Psoas muscle (tissue), 8 donors: ENCODE data around the gene STK36. TPM values are rescaled to one million over a fixed set of nuclear protein-coding genes. Genes with fewer than 3 reads are reported as not detected.

Experiments
- ATAC-seq, 4 donors: fragments of 200-7000 bp; cut with Tn5 transposase; one replicate each; pipeline ENCODE4 v1.9.1; 2020; ENCODE audit warnings: moderate library complexity in 3 of 4, mild to moderate bottlenecking in 2 of 4
- DNase-seq, 2 donors: peaks; one replicate each; pipeline ENCODE4 v3.0.0-alpha.2; 2020
- H3K27ac ChIP-seq: fragments of 200-600 bp; one replicate; pipeline ENCODE4 v1.8.0; 2022
- H3K27me3 ChIP-seq, 3 donors: fragments of 200-600 bp in 1 of 3; one replicate each; pipeline versions ENCODE4 v1.6.1 to v1.8.0; 2013 to 2022; ENCODE audit warnings: low read length in 2 of 3, mild to moderate bottlenecking in 2 of 3, moderate library complexity in 1 of 3; ENCODE audit not compliant: insufficient read depth in 3 of 3
- H3K36me3 ChIP-seq, 2 donors: fragments of 200-600 bp in 1 of 2; one replicate each; pipeline versions ENCODE4 v1.6.1 to v1.8.0; 2013 to 2022; ENCODE audit warnings: low read depth in 1 of 2, mild to moderate bottlenecking in 1 of 2, moderate library complexity in 1 of 2; ENCODE audit not compliant: insufficient read depth in 1 of 2
- H3K4me1 ChIP-seq: fragments of 200-600 bp; one replicate; pipeline ENCODE4 v1.8.0; 2022
- H3K4me3 ChIP-seq: fragments of 200-600 bp; one replicate; pipeline ENCODE4 v1.8.0; 2022; ENCODE audit warnings: mild to moderate bottlenecking
- H3K9me3 ChIP-seq: fragments of 200-600 bp; one replicate; pipeline ENCODE4 v1.8.0; 2022
- WGBS, 3 donors: extraction: QIAGEN DNeasy Blood & Tissue Kit; methylation state at CpG; one replicate each; pipeline versions ENCODE4 v1.1.6 to v1.1.7; 2013; 5-methylcytosine and 5-hydroxymethylcytosine counted together
- intact Hi-C, 2 donors: fragments of 100-400 bp; cut with DNase I; formaldehyde crosslinking; loops; one replicate each; pipeline versions ENCODE4 v1.11.0 to v1.14.2; 2022
- long read RNA-seq, 2 donors: library from polyadenylated mRNA; unstranded; transcript quantifications; one replicate each; pipeline ENCODE4 v2.0.0, GENCODE V29; 2021
- polyA plus RNA-seq, 3 donors: library from polyadenylated mRNA; stranded (reverse); fragments of 200-250 nt; gene quantifications; one replicate each; pipeline ENCODE4 v1.2.3, GENCODE V29; 2013
- total RNA-seq, 4 donors: library from RNA; stranded (reverse); fragmentation: NEBNext Ultra II Directional in 2 of 4; extraction: Animal tissue kit (Norgen Biotek cat#: 25700) in 2 of 4; gene quantifications; one replicate each; pipeline versions ENCODE4 v1.2.1 to v1.2.4, GENCODE V29; 2021 to 2023
- TF ChIP-seq, protein P1 (sequence below): fragments of 200-600 bp; IDR thresholded peaks from one replicate; pipeline ENCODE4 v1.8.0; 2022; ENCODE audit warnings: antibody characterized with exemption
- donor health status: healthy with polysubstance abuse.
- donor health status: DM: no; HTN: no; CAD: no; lungs with moderate emphysema.
- donor health status: Bipolar disorder and iron deficiency.
- donor health status: healthy.
- donor health status: DM: yes; HTN: yes; CAD: no.
- donor health status: DM: no; HTN: no; CAD: no.
- donor health status: DM: no; HTN: no; CAD: no.
- donor health status: DM: yes; HTN: yes; CAD: no.

Gene STK36, protein sequence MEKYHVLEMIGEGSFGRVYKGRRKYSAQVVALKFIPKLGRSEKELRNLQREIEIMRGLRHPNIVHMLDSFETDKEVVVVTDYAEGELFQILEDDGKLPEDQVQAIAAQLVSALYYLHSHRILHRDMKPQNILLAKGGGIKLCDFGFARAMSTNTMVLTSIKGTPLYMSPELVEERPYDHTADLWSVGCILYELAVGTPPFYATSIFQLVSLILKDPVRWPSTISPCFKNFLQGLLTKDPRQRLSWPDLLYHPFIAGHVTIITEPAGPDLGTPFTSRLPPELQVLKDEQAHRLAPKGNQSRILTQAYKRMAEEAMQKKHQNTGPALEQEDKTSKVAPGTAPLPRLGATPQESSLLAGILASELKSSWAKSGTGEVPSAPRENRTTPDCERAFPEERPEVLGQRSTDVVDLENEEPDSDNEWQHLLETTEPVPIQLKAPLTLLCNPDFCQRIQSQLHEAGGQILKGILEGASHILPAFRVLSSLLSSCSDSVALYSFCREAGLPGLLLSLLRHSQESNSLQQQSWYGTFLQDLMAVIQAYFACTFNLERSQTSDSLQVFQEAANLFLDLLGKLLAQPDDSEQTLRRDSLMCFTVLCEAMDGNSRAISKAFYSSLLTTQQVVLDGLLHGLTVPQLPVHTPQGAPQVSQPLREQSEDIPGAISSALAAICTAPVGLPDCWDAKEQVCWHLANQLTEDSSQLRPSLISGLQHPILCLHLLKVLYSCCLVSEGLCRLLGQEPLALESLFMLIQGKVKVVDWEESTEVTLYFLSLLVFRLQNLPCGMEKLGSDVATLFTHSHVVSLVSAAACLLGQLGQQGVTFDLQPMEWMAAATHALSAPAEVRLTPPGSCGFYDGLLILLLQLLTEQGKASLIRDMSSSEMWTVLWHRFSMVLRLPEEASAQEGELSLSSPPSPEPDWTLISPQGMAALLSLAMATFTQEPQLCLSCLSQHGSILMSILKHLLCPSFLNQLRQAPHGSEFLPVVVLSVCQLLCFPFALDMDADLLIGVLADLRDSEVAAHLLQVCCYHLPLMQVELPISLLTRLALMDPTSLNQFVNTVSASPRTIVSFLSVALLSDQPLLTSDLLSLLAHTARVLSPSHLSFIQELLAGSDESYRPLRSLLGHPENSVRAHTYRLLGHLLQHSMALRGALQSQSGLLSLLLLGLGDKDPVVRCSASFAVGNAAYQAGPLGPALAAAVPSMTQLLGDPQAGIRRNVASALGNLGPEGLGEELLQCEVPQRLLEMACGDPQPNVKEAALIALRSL (N-terminal part only)
- total RNA-seq (10 to 100 TPM in 1 of 4 donors, 1 to 10 TPM in 3; 3.7 to 11.3 (median 7.4) TPM), polyA plus RNA-seq (1 to 10 TPM; 4.6 to 8.7 (median 6.1) TPM)
- long read RNA-seq, donor 1, partial matches to known transcripts = 3 of 3 reads
- long read RNA-seq, donor 1, other reads (novel, unspliced or antisense) = 0 of 3 reads
- long read RNA-seq, donor 2, partial matches to known transcripts = 0 of 2 reads
- long read RNA-seq, donor 2, other reads (novel, unspliced or antisense) = 2 of 2 reads

DNA sequence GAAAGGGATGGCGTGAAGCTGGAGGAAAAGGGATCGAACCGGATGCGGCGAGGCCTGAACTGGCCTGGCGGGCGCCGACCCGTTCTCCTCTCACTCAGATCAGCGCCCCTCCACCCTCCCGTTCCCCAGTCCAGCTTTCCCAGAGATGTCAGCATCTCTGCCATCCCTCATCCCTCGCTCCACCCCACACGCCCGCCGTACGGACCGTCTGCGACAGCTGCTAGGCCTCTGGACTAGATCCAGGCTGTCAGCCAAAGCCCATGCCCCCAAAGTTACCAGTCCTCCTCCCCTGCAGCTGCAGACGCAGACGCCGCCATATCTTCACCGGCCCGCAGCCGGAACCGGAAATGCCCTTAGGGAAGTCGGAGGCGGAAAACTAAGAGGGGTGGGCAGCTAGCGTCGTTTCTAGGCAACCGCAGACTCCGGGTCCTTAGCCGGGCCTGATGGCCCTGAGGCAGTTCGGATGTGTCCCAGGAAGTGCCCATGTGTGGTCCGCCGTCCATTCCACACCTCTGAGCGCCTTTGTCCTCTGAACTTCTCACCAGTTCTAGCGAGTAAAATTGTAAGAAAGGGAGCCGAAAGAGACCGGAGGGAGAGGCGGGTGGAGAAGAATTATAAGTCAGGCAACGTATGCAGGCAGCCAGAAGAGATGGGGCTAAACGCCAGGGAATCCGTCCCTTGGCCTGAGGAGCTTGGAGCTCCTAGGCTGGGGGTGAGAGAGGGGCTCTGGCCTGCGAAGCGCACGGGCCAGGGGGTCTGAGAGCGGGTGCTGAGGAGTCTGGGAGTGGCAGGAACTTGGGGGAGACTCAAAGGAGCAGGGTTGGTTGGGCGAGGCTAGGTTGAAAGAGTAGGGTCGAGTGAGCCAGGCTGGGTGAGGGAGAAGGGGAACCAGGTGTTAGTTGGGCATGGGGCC lies at the start of gene STK36, which contains the start of gene RNF25:
TSS of gene STK36 (plus strand) at position 433 of the 913 bp plus-strand sequence. CDS start 744 bp downstream, outside the sequence.
TSS of gene RNF25 (minus strand) at position 349 of the 913 bp plus-strand sequence. CDS start at position 317, 32 bp downstream.
- intact Hi-C loops = no loop called here
- WGBS, 3 donors = 0 to 1% (median 0%) methylated on average over 44 to 49 of the region's 49 CpGs
- Histone ChIP-seq H3K27ac (peak within 1 kb of the TSS; percentile 80), H3K27me3 (no peaks in the 10 kb centered on the region), H3K4me3 (peak within 1 kb of the TSS; percentile 94), H3K4me1 (peaks cover 10% of the 10 kb centered on the region), H3K9me3 (no peaks in the 10 kb centered on the region), H3K36me3 (peaks cover 0 to 44% of the 10 kb centered on the region in 2 donors)
- peak; percentile 96 to 99 (median 96) for ATAC-seq
- TF ChIP-seq, protein P1, sequence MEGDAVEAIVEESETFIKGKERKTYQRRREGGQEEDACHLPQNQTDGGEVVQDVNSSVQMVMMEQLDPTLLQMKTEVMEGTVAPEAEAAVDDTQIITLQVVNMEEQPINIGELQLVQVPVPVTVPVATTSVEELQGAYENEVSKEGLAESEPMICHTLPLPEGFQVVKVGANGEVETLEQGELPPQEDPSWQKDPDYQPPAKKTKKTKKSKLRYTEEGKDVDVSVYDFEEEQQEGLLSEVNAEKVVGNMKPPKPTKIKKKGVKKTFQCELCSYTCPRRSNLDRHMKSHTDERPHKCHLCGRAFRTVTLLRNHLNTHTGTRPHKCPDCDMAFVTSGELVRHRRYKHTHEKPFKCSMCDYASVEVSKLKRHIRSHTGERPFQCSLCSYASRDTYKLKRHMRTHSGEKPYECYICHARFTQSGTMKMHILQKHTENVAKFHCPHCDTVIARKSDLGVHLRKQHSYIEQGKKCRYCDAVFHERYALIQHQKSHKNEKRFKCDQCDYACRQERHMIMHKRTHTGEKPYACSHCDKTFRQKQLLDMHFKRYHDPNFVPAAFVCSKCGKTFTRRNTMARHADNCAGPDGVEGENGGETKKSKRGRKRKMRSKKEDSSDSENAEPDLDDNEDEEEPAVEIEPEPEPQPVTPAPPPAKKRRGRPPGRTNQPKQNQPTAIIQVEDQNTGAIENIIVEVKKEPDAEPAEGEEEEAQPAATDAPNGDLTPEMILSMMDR = no peak
- DNase-seq = peak; percentile 83 to 92

DNA sequence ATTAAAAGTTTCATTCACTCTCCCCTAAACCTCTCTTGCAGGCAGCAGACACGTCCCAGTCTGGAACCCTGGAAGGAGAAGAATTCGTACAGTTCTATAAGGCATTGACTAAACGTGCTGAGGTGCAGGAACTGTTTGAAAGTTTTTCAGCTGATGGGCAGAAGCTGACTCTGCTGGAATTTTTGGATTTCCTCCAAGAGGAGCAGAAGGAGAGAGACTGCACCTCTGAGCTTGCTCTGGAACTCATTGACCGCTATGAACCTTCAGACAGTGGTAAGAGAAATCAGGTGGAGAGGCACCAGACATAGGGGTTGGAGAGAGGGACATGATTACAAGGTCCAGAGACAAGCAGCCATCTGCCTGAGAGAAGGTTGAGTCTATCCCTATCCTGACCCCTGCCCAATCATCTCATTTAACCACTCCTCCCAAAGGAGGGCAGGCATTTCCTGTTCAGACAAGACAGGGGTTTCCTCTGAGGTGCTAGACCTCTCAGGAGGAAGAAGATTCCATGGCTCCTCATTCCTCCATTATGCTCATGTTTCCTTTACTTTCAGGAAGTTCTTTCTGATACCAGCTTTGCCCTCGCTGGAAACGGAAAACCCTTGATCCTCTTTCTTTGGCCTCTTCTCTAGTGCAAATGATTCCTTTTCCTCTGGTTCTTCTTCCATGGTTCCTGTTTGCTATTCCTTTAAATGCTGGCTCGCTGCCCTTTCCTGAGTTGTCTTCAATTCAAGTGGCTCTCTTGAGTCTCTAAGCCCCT lies 49.1 kb upstream of the STK36 start:
- DNase-seq (no peak), ATAC-seq (peak; percentile 34 to 56 (median 40))
- Histone ChIP-seq H3K27me3 (no peaks in the 10 kb centered on the region), H3K4me3 (no peak overlapping the region), H3K4me1 (peaks cover 21% of the 10 kb centered on the region), H3K9me3 (no peaks in the 10 kb centered on the region), H3K36me3 (peaks cover 2 to 91% of the 10 kb centered on the region in 2 donors), H3K27ac (peak overlapping the region; percentile 42)
- TF ChIP-seq, protein P1 = no peak
- 38 to 52% (median 43%) methylated on average over 7 of the region's 7 CpGs for WGBS, 3 donors
- intact Hi-C loops = no loop called here

DNA sequence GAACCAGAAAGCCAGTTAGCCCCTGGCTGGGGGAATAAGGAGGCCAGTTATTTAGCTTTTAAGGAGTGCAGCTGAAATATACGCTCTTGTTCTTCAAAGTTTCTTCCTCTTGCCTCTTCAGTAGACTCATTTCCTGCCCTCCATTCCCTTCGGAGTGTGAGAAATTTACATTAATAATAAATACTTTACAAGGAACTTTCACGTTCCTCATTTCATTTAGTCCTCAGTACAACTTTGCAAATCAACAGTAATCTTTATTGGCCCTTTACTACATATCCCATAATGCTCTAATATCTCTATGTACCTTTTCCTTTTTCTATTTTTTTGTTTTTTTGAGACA lies 48.5 kb upstream of the STK36 start:
- Histone ChIP-seq H3K4me1 (peaks cover 21% of the 10 kb centered on the region), H3K9me3 (no peaks in the 10 kb centered on the region), H3K36me3 (peaks cover 2 to 91% of the 10 kb centered on the region in 2 donors), H3K4me3 (no peak overlapping the region), H3K27ac (peak overlapping the region; percentile 42), H3K27me3 (no peaks in the 10 kb centered on the region)
- no peak for DNase-seq
- intact Hi-C loops = no loop called here
- ATAC-seq = no peak
- TF ChIP-seq, protein P1 = no peak
- 63 to 73% (median 64%) methylated on average over 3 of the region's 3 CpGs for WGBS, 3 donors
